Heart left ventricle (tissue), 13 donors: Measurements from ENCODE around the gene LITAF.

Source experiments
- POLR2A ChIP-seq, 2 donors: fragments of 450-650 bp; IDR thresholded peaks; one replicate each; pipeline ENCODE4 v1.6.1; 2017; ENCODE audit warnings: antibody characterized with exemption in 2 of 2, mild to moderate bottlenecking in 2 of 2, moderate library complexity in 2 of 2
- TF ChIP-seq, protein P1 (sequence below), 12 donors: fragments of 200-600 bp; sonication (generic) in 4 of 12; IDR thresholded peaks; one replicate each; pipeline versions ENCODE4 v1.5.0 to v1.8.0; 2018 to 2022; ENCODE audit warnings: antibody characterized with exemption in 12 of 12, mild to moderate bottlenecking in 5 of 12
- donor health status: ischemic (EF 13 %, LVEDD 7.1; RV severe dilation, severe dysfunction).
- donor health status: DM: no; HTN: yes; CAD: no.
- donor health status: DM: no; HTN: no; CAD: no.
- donor health status: ischemic (EF 25% LVEDD 6.9; RV normal size, moderate dysfunction).
- donor health status: ischemic (EF 25% LVEDD 5.7; RV mildly dilated, moderate dysfunction).
- donor health status: ischemic (EF 35%, LVEDD 5.7; RV mildly dilated, moderate dysfunction).
- donor health status: nonischemic (EF 11% LVEDD 7.7; RV severe dilation, severe dysfunction).
- donor health status: DM: yes; HTN: yes; CAD: no.
- donor health status: PGD.
- donor health status: ischemic (EF 29% LVEDD 5.4; RV normal size, mild dysfunction).
- donor health status: nonischemic (EF 23%, LVEDD 6.1; RV moderate dilation, normal function).

- TF ChIP-seq, protein P1, sequence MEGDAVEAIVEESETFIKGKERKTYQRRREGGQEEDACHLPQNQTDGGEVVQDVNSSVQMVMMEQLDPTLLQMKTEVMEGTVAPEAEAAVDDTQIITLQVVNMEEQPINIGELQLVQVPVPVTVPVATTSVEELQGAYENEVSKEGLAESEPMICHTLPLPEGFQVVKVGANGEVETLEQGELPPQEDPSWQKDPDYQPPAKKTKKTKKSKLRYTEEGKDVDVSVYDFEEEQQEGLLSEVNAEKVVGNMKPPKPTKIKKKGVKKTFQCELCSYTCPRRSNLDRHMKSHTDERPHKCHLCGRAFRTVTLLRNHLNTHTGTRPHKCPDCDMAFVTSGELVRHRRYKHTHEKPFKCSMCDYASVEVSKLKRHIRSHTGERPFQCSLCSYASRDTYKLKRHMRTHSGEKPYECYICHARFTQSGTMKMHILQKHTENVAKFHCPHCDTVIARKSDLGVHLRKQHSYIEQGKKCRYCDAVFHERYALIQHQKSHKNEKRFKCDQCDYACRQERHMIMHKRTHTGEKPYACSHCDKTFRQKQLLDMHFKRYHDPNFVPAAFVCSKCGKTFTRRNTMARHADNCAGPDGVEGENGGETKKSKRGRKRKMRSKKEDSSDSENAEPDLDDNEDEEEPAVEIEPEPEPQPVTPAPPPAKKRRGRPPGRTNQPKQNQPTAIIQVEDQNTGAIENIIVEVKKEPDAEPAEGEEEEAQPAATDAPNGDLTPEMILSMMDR (IDR thresholded peaks at IDR 0.05), result no peak
- no peak for TF ChIP-seq POLR2A (IDR thresholded peaks at IDR 0.05)
Measured at GRCh38 chr16:11570806-11571205, 15.9 kb downstream of the LITAF start.
